SK-N-SH (cell line): ENCODE data around the gene NALCN. TPM values are rescaled to one million over a fixed set of nuclear protein-coding genes. Genes with fewer than 3 reads are reported as not detected.

ENCODE experiments used
- CTCF ChIA-PET: fragments of 300-600, 350-600 bp; formaldehyde crosslinking; extraction: SDS; loops from one replicate; lab custom pipeline; 2021; lab: Yijun Ruan, JAX
- POLR2A ChIA-PET: fragments of 350-600 bp; sonication (Branson Sonifier 250); formaldehyde crosslinking; extraction: SDS; loops from one replicate; lab custom pipeline; 2020; ENCODE audit warnings: antibody characterized with exemption, inconsistent platforms; lab: Yijun Ruan, JAX
- DNase-seq: peaks from one replicate; pipeline ENCODE4 v3.0.0; 2012
- H2AFZ ChIP-seq: fragments of 200-600 bp; sonication (generic); 2 replicates; pipeline ENCODE4 v1.8.1; 2016; ENCODE audit warnings: antibody characterized with exemption, mild to moderate bottlenecking, low read depth
- H3F3A ChIP-seq: fragments of 200-600 bp; sonication (generic); replicated peaks from 2 replicates; pipeline ENCODE3; 2016; ENCODE audit warnings: antibody characterized with exemption, mild to moderate bottlenecking; ENCODE audit not compliant: insufficient read depth
- H3K27ac ChIP-seq, 2 experiments: fragments of 200-500 bp in 1 of 2; fragments of 200-600 bp in 1 of 2; sonication (Bioruptor generic) in 1 of 2; sonication (generic), shearing (Covaris generic) in 1 of 2; 2 replicates each; pipeline versions ENCODE4 v1.5.1 to v1.6.1; 2014 to 2016; ENCODE audit warnings: low read depth in 2 of 2, inconsistent platforms in 1 of 2, low read length in 1 of 2, mild to moderate bottlenecking in 1 of 2, mixed read lengths in 1 of 2
- H3K27me3 ChIP-seq: fragments of 200-600 bp; sonication (generic), shearing (Covaris generic); 2 replicates; pipeline ENCODE4 v1.6.1; 2016; ENCODE audit warnings: mixed run types; ENCODE audit not compliant: insufficient read depth
- H3K36me3 ChIP-seq, 2 experiments: fragments of 200-500 bp in 1 of 2; fragments of 200-600 bp in 1 of 2; sonication (Bioruptor generic) in 1 of 2; sonication (generic) in 1 of 2; replicated peaks in 1 of 2; 2 replicates each; pipeline versions ENCODE3 to v1.5.1; 2014 to 2016; ENCODE audit warnings: low read length in 1 of 2, mild to moderate bottlenecking in 1 of 2; ENCODE audit not compliant: insufficient read depth in 2 of 2, control insufficient read depth in 1 of 2
- H3K4me1 ChIP-seq, 2 experiments: fragments of 200-500 bp in 1 of 2; fragments of 200-600 bp in 1 of 2; sonication (Bioruptor generic) in 1 of 2; sonication (generic), shearing (Covaris generic) in 1 of 2; 2 replicates each; pipeline versions ENCODE4 v1.5.1 to v1.6.1; 2014 to 2016; ENCODE audit warnings: low read depth in 1 of 2, low read length in 1 of 2, mixed run types in 1 of 2; ENCODE audit not compliant: insufficient read depth in 2 of 2, control insufficient read depth in 1 of 2
- H3K4me2 ChIP-seq: fragments of 200-600 bp; sonication (generic), shearing (Covaris generic); 2 replicates; pipeline ENCODE4 v1.6.1; 2017; ENCODE audit warnings: mixed run types
- H3K4me3 ChIP-seq, 2 experiments: fragments of 200-500 bp in 1 of 2; fragments of 200-600 bp in 1 of 2; sonication (Bioruptor generic) in 1 of 2; sonication (generic), shearing (Covaris generic) in 1 of 2; 2 replicates each; pipeline versions ENCODE4 v1.5.1 to v1.8.1; 2014 to 2016; ENCODE audit warnings: low read depth in 2 of 2, inconsistent platforms in 1 of 2, low read length in 1 of 2, mild to moderate bottlenecking in 1 of 2, mixed read lengths in 1 of 2, moderate library complexity in 1 of 2
- H3K79me2 ChIP-seq: fragments of 200-600 bp; sonication (generic); 2 replicates; pipeline ENCODE4 v1.8.1; 2017; ENCODE audit warnings: mild to moderate bottlenecking; ENCODE audit not compliant: insufficient read depth
- H3K9ac ChIP-seq: fragments of 200-600 bp; sonication (generic); 2 replicates; pipeline ENCODE4 v1.6.1; 2017; ENCODE audit warnings: mixed run types
- H3K9me2 ChIP-seq: fragments of 200-600 bp; sonication (generic); 2 replicates; pipeline ENCODE4 v1.6.1; 2017; ENCODE audit warnings: mixed run types
- H3K9me3 ChIP-seq: fragments of 200-600 bp; sonication (generic); 2 replicates; pipeline ENCODE4 v1.6.1; 2017; ENCODE audit warnings: mixed run types, mild to moderate bottlenecking, moderate library complexity
- H4K20me1 ChIP-seq: fragments of 200-600 bp; sonication (generic); 2 replicates; pipeline ENCODE4 v1.6.1; 2017; ENCODE audit warnings: mild to moderate bottlenecking, mixed run types; ENCODE audit not compliant: insufficient read depth
- EP300 ChIP-seq, 2 experiments: IDR thresholded peaks; 2 replicates each; pipeline versions ENCODE4 v1.4.0 to v1.6.1; 2012; ENCODE audit warnings: borderline replicate concordance in 1 of 2, low read depth in 1 of 2, low read length in 1 of 2
- GABPA ChIP-seq: IDR thresholded peaks from 2 replicates; pipeline ENCODE4 v1.4.0; 2012; ENCODE audit warnings: low read depth, mild to moderate bottlenecking
- IRF3 ChIP-seq: fragments of 150-350 bp; IDR thresholded peaks from 2 replicates; pipeline ENCODE4 v1.6.1; 2016; ENCODE audit warnings: mild to moderate bottlenecking, low read depth, low read length
- NFIC ChIP-seq: IDR thresholded peaks from 2 replicates; pipeline ENCODE4 v1.4.0; 2012; ENCODE audit warnings: borderline replicate concordance
- REST ChIP-seq: IDR thresholded peaks from 2 replicates; pipeline ENCODE4 v1.6.1; 2012; ENCODE audit warnings: mild to moderate bottlenecking, low read depth, low read length, moderate library complexity
- RXRA ChIP-seq: IDR thresholded peaks from 2 replicates; pipeline ENCODE4 v1.4.0; 2012; ENCODE audit warnings: low read depth, mild to moderate bottlenecking, borderline replicate concordance
- TEAD4 ChIP-seq: IDR thresholded peaks from 2 replicates; pipeline ENCODE4 v1.4.0; 2012; ENCODE audit warnings: mild to moderate bottlenecking, borderline replicate concordance; ENCODE audit not compliant: insufficient read depth
- USF1 ChIP-seq: IDR thresholded peaks from 2 replicates; pipeline ENCODE4 v1.4.0; 2012; ENCODE audit warnings: low read depth, borderline replicate concordance
- YY1 ChIP-seq: IDR thresholded peaks from 2 replicates; pipeline ENCODE4 v1.4.0; 2012; ENCODE audit warnings: low read depth, mild to moderate bottlenecking
- WGBS: methylation state at CpG from one replicate; pipeline ENCODE4 v1.1.6; 2017; ENCODE audit warnings: low lambda C conversion rate; 5-methylcytosine and 5-hydroxymethylcytosine counted together
- polyA plus RNA-seq, 3 experiments: library from polyadenylated mRNA; depleted of rRNA; stranded (reverse); fragments of >200 nt; gene quantifications; 2 replicates each; pipeline ENCODE4 v1.2.3, GENCODE V29; 2012
- TF ChIP-seq, protein P1 (sequence below): IDR thresholded peaks from 2 replicates; pipeline ENCODE4; 2012

Gene NALCN
- polyA plus RNA-seq, 1 of the 3 experiments (the other 2 are of a cell fraction) = 3.0 TPM

DNA sequence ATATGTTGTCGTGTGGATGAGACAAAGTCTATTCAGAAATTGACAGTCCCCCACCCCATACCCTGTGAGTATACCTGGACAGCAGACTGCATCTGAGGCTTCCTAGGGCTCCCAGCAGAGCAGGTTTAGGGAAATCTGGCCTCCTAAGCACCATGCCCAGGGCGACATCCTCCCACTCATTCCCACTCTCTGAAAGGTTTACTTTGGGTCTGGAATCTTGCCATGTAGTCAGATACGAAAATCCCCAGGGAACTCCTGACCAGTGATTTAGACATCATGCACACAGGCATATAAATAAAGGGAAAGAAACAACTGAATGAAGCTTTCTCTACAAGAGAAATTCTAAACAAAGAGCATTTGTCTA, 717 bp upstream of the NALCN start:
- ChIA-PET POLR2A (interaction anchor here (0.6 kb wide), 1 partner anchor 64 kb away, joined by 3 read pairs; no protein-coding TSS in a partner anchor), CTCF (interaction anchor here (0.9 to 1.3 kb wide), 2 partner anchors 10 to 272 kb away, joined by 4 to 5 read pairs; no protein-coding TSS in a partner anchor)
- H3K4me1 ChIP-seq = peaks cover 0 to 9% of the 10 kb centered on the region in 2 experiments; a peak in 1 of 4 replicates
- peak overlapping the region in 1 of 2 experiments; percentile 42; a peak in 1 of 4 replicates for H3K27ac ChIP-seq
- H4K20me1 ChIP-seq = no peaks in the 10 kb centered on the region
- H3F3A ChIP-seq = no peaks in the 10 kb centered on the region
- no peaks in the 10 kb centered on the region for H3K36me3 ChIP-seq
- H3K4me2 ChIP-seq = peak overlapping the region; percentile 82
- H3K9ac ChIP-seq = peak overlapping the region; percentile 75; the same call in 1 of the 2 replicates
- H3K4me3 ChIP-seq = peak overlapping the region; percentile 66 to 72
- TF ChIP-seq RXRA = no peak
- TF ChIP-seq USF1 = no peak
- TF ChIP-seq TEAD4 = no peak
- no peak for TF ChIP-seq YY1
- TF ChIP-seq, protein P1, sequence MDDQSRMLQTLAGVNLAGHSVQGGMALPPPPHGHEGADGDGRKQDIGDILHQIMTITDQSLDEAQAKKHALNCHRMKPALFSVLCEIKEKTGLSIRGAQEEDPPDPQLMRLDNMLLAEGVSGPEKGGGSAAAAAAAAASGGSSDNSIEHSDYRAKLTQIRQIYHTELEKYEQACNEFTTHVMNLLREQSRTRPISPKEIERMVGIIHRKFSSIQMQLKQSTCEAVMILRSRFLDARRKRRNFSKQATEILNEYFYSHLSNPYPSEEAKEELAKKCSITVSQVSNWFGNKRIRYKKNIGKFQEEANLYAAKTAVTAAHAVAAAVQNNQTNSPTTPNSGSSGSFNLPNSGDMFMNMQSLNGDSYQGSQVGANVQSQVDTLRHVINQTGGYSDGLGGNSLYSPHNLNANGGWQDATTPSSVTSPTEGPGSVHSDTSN = no peak
- no peak for TF ChIP-seq IRF3
- peak overlapping the region; percentile 85 for H2AFZ ChIP-seq
- peak; percentile 51 for DNase-seq
- no peaks in the 10 kb centered on the region for H3K9me2 ChIP-seq
- 22% methylated on average over 3 of the region's 3 CpGs for WGBS
- no peaks in the 10 kb centered on the region for H3K9me3 ChIP-seq
- H3K79me2 ChIP-seq = peaks cover 6% of the 10 kb centered on the region
- H3K27me3 ChIP-seq = no peaks in the 10 kb centered on the region

GRCh38 chr13:101415358-101416174, 742 bp downstream of the NALCN start:
- H3F3A ChIP-seq = no peaks in the 10 kb centered on the region
- H3K4me1 ChIP-seq = peaks cover 0 to 9% of the 10 kb centered on the region in 2 experiments; a peak in 1 of 4 replicates
- DNase-seq = no peak
- H3K36me3 ChIP-seq = no peaks in the 10 kb centered on the region
- H4K20me1 ChIP-seq = no peaks in the 10 kb centered on the region
- peak overlapping the region; percentile 85 for H3K4me2 ChIP-seq
- no peak overlapping the region for H3K27ac ChIP-seq
- peak overlapping the region; percentile 53 for H2AFZ ChIP-seq
- whole genome bisulfite sequencing = 43% methylated on average over 7 of the region's 43 CpGs
- peak overlapping the region; percentile 66 to 72 for H3K4me3 ChIP-seq
- H3K9me3 ChIP-seq = no peaks in the 10 kb centered on the region
- POLR2A ChIA-PET = no interaction called here
- H3K27me3 ChIP-seq = no peaks in the 10 kb centered on the region
- peaks cover 6% of the 10 kb centered on the region for H3K79me2 ChIP-seq
- TF ChIP-seq NFIC (no peak), GABPA (no peak), EP300 (IDR thresholded peaks at IDR 0.05; ENCODE audit: borderline replicate concordance in 1 of 2, low read depth in 1 of 2, low read length in 1 of 2) (no peak), REST (no peak)
- no peaks in the 10 kb centered on the region for H3K9me2 ChIP-seq
- H3K9ac ChIP-seq = peak overlapping the region; percentile 75; the same call in 1 of the 2 replicates
- CTCF ChIA-PET = interaction anchor here (1.3 kb wide), 1 partner anchor 271 kb away, joined by 5 read pairs; no protein-coding TSS in a partner anchor
